Activated CD8-positive, alpha-beta T cell treated with anti-CD3 and anti-CD28 coated beads for 36 hours (primary cell): Measurements from ENCODE around the gene MRPL1. TPM values are rescaled to one million over a fixed set of nuclear protein-coding genes. Genes with fewer than 3 reads are reported as not detected.

Experiments used
- ATAC-seq: fragments of 200-7000 bp; cut with Tn5 transposase; one replicate; pipeline ENCODE4 v1.10.0; 2021; ENCODE audit warnings: mild to moderate bottlenecking, moderate library complexity
- CTCF ChIA-PET: fragments of 350-600 bp; sonication (Branson Sonifier 250); formaldehyde crosslinking; loops from one replicate; lab custom pipeline; 2021; ENCODE audit warnings: antibody characterized with exemption; lab: Charles Lee
- POLR2A ChIA-PET: fragments of 350-600 bp; sonication (Branson Sonifier 250); formaldehyde crosslinking; loops from one replicate; lab custom pipeline; 2021; ENCODE audit warnings: antibody characterized with exemption; lab: Charles Lee
- DNase-seq: peaks from one replicate; pipeline ENCODE4 v3.0.0-alpha.2; 2020
- H3K27ac Mint-ChIP-seq: one replicate; pipeline ENCODE4 v1.8.0; 2021; ENCODE audit warnings: mild to moderate bottlenecking, mixed read lengths
- H3K27me3 Mint-ChIP-seq: one replicate; pipeline ENCODE4 v1.8.0; 2021; ENCODE audit warnings: mixed read lengths
- H3K36me3 Mint-ChIP-seq: one replicate; pipeline ENCODE4 v1.8.0; 2021; ENCODE audit warnings: low read depth, mixed read lengths
- H3K4me1 Mint-ChIP-seq: one replicate; pipeline ENCODE4 v1.8.0; 2021; ENCODE audit warnings: low read depth, mixed read lengths
- H3K4me3 Mint-ChIP-seq: one replicate; pipeline ENCODE4 v1.8.0; 2021; ENCODE audit warnings: mild to moderate bottlenecking, moderate library complexity, mixed read lengths
- H3K9me3 Mint-ChIP-seq: one replicate; pipeline ENCODE4 v1.8.0; 2021; ENCODE audit warnings: mixed read lengths
- CTCF ChIP-seq: fragments of 200-600 bp; IDR thresholded peaks from one replicate; pipeline ENCODE4 v1.8.0; 2022; ENCODE audit warnings: antibody characterized with exemption, mild to moderate bottlenecking
- intact Hi-C: fragments of 100-400 bp; cut with micrococcal nuclease; formaldehyde crosslinking; loops from one replicate; pipeline ENCODE4 v1.10.0; 2022
- total RNA-seq, 2 experiments: library from RNA; stranded (reverse); gene quantifications; one replicate each; pipeline ENCODE4 v1.2.3, GENCODE V29; 2021

Gene MRPL1
- total RNA-seq, 2 experiments from 2014 or later: 55.7 to 62.4 TPM

- ATAC-seq (no peak), DNase-seq (no peak)
- Mint-ChIP-seq H3K27ac (no peak overlapping the region), H3K9me3 (peaks cover 7% of the 10 kb centered on the region), H3K4me3 (no peak overlapping the region), H3K36me3 (peaks cover 44% of the 10 kb centered on the region), H3K4me1 (no peaks in the 10 kb centered on the region), H3K27me3 (no peaks in the 10 kb centered on the region)
- no peak for TF ChIP-seq CTCF
- POLR2A ChIA-PET: no interaction called here
- CTCF ChIA-PET: interaction anchor here (0.6 kb wide), 1 partner anchor 509 kb away, joined by 4 read pairs; no protein-coding TSS in a partner anchor
- intact Hi-C loops: no loop called here
Observed at GRCh38 chr4:77927991-77928925, 65.6 kb downstream of the MRPL1 start.

- CTCF ChIA-PET: no interaction called here
- POLR2A ChIA-PET: interaction anchor here (0.9 to 1.4 kb wide), 2 partner anchors 12 to 13 kb away, joined by 3 to 4 read pairs; no protein-coding TSS in a partner anchor
- H3K9me3 Mint-ChIP-seq: peaks cover 2% of the 10 kb centered on the region
- H3K36me3 Mint-ChIP-seq: peaks cover 42% of the 10 kb centered on the region
- no peaks in the 10 kb centered on the region for H3K4me1 Mint-ChIP-seq
- ATAC-seq (no peak), DNase-seq (no peak)
- no peak overlapping the region for H3K4me3 Mint-ChIP-seq
- no peak for TF ChIP-seq CTCF
- no peaks in the 10 kb centered on the region for H3K27me3 Mint-ChIP-seq
- intact Hi-C loops: no loop called here
- no peak overlapping the region for H3K27ac Mint-ChIP-seq
Observed at GRCh38 chr4:77930154-77930639, 67.6 kb downstream of the MRPL1 start.

- CTCF ChIA-PET: no interaction called here
- intact Hi-C loops: no loop called here
Observed at GRCh38 chr4:77930876-77931275, 68.2 kb downstream of the MRPL1 start.

GRCh38 chr4:77931452-77932135 lies 69.0 kb downstream of the MRPL1 start:
- no peak for TF ChIP-seq CTCF
- POLR2A ChIA-PET: no interaction called here
- DNase-seq (no peak), ATAC-seq (no peak)
- CTCF ChIA-PET: no interaction called here
- Mint-ChIP-seq H3K27me3 (no peaks in the 10 kb centered on the region), H3K4me3 (no peak overlapping the region), H3K36me3 (peaks cover 33% of the 10 kb centered on the region), H3K9me3 (no peaks in the 10 kb centered on the region), H3K4me1 (no peaks in the 10 kb centered on the region), H3K27ac (peak overlapping the region; percentile 12)
- intact Hi-C loops: no loop called here

More at GRCh38 chr4:77930876-77931275, 68.2 kb downstream of the MRPL1 start:
- Mint-ChIP-seq H3K9me3 (no peaks in the 10 kb centered on the region), H3K4me1 (no peaks in the 10 kb centered on the region), H3K36me3 (peaks cover 35% of the 10 kb centered on the region), H3K27ac (no peak overlapping the region), H3K27me3 (no peaks in the 10 kb centered on the region), H3K4me3 (no peak overlapping the region)
- DNase-seq (no peak), ATAC-seq (no peak)
- POLR2A ChIA-PET: interaction anchor here (0.9 kb wide), 1 partner anchor 13 kb away, joined by 4 read pairs; no protein-coding TSS in a partner anchor
- TF ChIP-seq CTCF: no peak
